Tibial nerve (tissue), 4 donors: ENCODE measurements around the gene PAK4.

Source experiments
- EP300 ChIP-seq, 2 donors: sonication (generic); formaldehyde crosslinking; IDR thresholded peaks; one replicate each; pipeline ENCODE4 v1.6.1; 2017; ENCODE audit warnings: antibody characterized with exemption in 2 of 2, mild to moderate bottlenecking in 1 of 2
- POLR2A ChIP-seq, 2 donors: fragments of 450-650 bp; IDR thresholded peaks; one replicate each; pipeline ENCODE4 v1.6.1; 2017; ENCODE audit warnings: antibody characterized with exemption in 2 of 2, mild to moderate bottlenecking in 2 of 2, moderate library complexity in 2 of 2
- TF ChIP-seq, protein P1 (sequence below), 5 experiments: fragments of 200-600 bp in 3 of 5; fragments of 450-650 bp in 2 of 5; sonication (generic) in 3 of 5; IDR thresholded peaks; one replicate each; pipeline ENCODE4 v1.5.1; 2016 to 2019; ENCODE audit warnings: antibody characterized with exemption in 5 of 5, mild to moderate bottlenecking in 3 of 5, moderate library complexity in 2 of 5

DNA sequence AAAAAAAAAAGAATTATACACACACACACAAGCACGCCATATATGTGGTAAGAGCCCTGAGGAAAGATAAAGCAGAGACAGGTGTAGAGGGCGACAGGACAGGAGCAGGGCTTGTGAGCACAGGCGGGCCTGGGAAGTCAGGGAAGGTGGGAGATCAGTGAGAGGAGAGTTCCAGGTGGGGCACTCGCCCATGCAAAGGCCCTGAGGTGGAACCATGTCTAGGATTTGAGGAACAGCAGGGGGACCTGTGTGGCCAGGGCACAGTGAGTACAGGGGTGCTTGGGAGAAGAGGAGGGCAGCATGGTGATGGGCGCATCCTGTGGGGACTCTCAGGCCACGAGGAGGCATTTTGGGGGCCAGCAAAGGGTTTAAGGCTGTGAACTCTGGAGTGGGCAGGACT is 38.7 kb downstream of the PAK4 start:
- TF ChIP-seq POLR2A (IDR thresholded peaks at IDR 0.05) (no peak), EP300 (IDR thresholded peaks at IDR 0.05) (no peak)
- TF ChIP-seq, protein P1, sequence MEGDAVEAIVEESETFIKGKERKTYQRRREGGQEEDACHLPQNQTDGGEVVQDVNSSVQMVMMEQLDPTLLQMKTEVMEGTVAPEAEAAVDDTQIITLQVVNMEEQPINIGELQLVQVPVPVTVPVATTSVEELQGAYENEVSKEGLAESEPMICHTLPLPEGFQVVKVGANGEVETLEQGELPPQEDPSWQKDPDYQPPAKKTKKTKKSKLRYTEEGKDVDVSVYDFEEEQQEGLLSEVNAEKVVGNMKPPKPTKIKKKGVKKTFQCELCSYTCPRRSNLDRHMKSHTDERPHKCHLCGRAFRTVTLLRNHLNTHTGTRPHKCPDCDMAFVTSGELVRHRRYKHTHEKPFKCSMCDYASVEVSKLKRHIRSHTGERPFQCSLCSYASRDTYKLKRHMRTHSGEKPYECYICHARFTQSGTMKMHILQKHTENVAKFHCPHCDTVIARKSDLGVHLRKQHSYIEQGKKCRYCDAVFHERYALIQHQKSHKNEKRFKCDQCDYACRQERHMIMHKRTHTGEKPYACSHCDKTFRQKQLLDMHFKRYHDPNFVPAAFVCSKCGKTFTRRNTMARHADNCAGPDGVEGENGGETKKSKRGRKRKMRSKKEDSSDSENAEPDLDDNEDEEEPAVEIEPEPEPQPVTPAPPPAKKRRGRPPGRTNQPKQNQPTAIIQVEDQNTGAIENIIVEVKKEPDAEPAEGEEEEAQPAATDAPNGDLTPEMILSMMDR (IDR thresholded peaks at IDR 0.05), result no peak
